Middle frontal gyrus (tissue), 1 donor: ENCODE data around the gene KRTAP2-1.
"Not testable (repeated sequence)": the region's sequence is repeated elsewhere in the genome, so short reads cannot be mapped to it uniquely, and the experiment has no call there.

ENCODE experiments used
- DNase-seq: peaks from one replicate; pipeline ENCODE4 v3.0.0-alpha.2; 2015; ENCODE audit warnings: low spot score; ENCODE audit errors: extremely low spot score

The KRTAP2-1 gene

DNA sequence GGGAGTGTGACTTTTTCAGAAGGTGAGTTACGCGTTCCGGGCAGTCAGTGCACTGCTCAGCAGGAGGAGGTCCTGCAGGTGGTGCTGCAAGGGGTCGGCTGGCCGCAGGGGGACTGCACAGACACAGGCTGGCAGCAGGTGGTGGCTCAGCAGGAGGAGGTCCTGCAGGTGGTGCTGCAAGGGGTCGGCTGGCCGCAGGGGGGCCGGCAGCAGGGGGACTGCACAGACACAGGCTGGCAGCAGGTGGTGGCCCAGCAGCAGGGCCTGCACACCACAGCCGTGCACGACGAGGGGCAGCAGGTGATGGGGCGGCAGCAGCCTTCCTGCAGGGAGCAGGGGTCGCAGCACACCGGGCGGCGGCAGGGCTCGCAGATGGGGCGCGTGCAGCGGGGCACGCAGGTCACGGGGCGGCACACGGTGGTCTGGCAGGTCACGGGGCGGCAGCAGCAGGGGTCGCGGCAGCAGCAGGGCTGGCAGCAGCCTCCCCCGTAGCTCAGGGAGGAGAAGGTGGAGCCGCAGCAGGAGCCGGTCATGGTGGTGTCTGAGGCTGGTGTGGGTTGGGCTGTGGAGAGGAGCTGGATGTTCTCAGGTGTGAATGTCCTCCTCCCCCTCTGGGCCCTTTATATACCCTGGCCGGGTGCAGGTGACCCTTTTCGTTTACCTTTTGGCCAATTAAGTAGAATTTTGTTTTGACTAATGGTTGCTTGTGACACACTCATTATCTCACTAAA, at the start of gene KRTAP2-1:
TSS of gene KRTAP2-1 (minus strand) at position 582 of the 731 bp plus-strand sequence. CDS start at position 533, 49 bp downstream.
- DNase-seq = not testable (repeated sequence)

DNA sequence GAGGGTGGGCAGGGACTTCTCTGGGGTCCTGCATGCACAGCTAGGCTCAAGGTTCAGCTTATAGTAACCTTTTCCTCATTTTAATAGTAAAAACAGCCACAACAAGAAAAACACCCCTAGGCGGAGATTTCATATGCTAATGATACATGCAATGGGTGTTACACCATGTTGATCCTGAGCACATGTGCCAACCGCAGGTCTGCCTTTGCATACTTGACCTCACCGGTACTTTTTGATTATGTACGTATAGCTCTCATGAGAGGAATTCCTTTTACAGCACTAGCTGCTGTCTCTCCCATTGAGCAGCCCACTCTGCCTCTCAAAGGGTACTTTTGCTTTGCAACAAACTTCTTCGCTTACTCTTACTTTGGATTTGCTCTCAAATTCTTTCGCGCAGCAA, 48.9 kb upstream of the KRTAP2-1 start:
- no peak for DNase-seq

- DNase-seq = not testable (repeated sequence)
Observed at GRCh38 chr17:41088760-41089352, 41.7 kb upstream of the KRTAP2-1 start.

- not testable (repeated sequence) for DNase-seq
Observed at GRCh38 chr17:41084100-41084856, 37.2 kb upstream of the KRTAP2-1 start, which contains the start of gene KRTAP4-7. TSS of gene KRTAP4-7 (plus strand) at chr17:41084150. CDS start at chr17:41084207, 57 bp downstream.

- DNase-seq = not testable (repeated sequence)
Observed at GRCh38 chr17:41083427-41083826, 36.3 kb upstream of the KRTAP2-1 start.

DNA sequence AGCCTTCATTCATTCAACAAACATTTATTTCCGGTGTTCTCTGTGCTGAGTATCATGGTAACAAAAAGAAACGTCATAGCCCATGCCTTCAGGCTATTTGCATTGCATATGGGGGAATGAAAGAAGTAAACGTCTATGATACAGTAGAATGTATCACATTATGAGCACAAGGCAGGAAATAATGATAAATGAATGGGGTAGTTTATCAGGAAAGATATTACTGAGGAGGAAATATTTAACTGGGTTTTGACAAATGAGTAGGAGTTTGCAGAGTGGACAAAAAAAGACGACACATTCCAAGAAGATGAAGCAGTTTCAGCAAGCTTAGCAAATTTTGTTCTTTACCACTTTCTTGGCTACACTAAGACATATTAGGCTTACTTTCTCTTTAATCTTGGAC, 35.5 kb upstream of the KRTAP2-1 start:
- no peak for DNase-seq

DNA sequence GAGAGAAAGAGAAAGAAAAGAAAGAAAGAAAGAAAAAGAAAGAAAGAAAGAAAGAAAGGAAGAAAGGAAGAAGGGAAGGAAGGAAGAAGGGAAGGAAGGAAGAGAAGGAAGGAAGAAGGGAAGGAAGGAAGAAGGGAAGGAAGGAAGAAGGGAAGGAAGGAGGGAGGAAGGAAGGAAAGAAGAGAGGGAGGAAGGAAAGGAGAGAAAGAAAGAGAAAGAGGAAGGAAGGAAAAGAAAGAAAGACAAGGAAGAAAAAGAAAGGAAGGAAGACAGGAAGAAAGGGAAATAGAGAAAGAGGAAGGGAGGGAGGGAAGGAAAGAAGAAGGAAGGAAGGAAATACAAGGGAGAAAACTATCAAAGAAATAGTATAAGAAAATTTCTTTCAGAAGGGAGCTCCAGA, 29.7 kb upstream of the KRTAP2-1 start:
- no peak for DNase-seq

DNA sequence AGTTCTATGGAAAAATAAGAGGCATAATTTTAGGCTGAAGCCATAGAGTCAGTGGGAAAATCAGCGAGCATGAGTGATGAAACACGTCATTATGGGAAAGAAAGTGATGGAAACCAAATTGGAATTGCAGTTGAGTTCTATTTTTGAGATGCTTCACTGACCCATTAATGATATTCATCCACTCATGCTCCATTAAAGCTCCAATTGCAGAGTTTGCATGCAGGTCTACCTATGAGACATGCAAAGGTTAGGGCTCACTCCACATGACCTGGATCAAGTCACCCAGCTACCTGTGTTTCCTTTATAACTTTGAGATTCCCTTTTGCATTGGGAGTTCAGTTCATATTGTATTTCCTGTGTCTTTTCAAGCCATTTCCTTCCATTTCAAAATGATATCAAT, 26.6 kb upstream of the KRTAP2-1 start:
- no peak for DNase-seq

GRCh38 chr17:41071606-41072360, 24.7 kb upstream of the KRTAP2-1 start:
- DNase-seq = no peak

DNA sequence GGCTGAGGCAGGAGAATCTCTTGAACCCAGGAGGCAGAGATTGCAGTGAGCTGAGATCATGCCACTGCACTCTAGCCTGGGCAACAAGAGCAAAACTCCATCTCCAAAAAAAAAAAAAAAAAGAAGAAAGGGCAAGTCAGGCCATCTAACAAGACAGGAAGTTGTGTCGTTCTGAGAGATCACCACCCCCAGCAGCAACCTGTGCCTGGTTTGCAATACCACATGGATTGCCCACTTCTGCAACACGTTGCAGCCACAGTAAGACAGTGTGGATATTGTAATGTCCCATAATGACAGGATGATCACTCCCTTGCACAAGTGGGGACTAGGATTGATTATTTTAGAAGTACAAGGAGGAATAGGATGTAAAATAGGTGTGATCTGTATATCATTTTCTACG, 21.9 kb upstream of the KRTAP2-1 start:
- no peak for DNase-seq

DNA sequence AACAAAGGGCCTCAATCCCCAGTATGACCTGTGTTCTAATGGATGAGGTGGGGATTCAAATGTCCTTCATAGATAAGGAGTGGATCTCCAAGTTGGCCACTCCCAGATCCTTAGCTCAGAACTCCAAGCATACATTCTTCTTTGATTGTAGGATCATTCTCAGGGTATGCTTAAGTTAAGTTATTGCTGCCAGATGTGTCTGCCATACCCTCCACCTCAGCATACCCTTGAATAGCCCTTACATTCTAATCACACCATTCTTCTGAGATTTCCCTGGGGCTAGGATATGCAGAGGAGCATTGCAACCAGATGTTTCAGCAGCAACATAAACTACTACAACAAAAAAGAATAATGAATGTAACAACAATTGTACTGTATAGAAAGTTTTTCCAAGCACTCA, 20.2 kb upstream of the KRTAP2-1 start:
- no peak for DNase-seq

DNA sequence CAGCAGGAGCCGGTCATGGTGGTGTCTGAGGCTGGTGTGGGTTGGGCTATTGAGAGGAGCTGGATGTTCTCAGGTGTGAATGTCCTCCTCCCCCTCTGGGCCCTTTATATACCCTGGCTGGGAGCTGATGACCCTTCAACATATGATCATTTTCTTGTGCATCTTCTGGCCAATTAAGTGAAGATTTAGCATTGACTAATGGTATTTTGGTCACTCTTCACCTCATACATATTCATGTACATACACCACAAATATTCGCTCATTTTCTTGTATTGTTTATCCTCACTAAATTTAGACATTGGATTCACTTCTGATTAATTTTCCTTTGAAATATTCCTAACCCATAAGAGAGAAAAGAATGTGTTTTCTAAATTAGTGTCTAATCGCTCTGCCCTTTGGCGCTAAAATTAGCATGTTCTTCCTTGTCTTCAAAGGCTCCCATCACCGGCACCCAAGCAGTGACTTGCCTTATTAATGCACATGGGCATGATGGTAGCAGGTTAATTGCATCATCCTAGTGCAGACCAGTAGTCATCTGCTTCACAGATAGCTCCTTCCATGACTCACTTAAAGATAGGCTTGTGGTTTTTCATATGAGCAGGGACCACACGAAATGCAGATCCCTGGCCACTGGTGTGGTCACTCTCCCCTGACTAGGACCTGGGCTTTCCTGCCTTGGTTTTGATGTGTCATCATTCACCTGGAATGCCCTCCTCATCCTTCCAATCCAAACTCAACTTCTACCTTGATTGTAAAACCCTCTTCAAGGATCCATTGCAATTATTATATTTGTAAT, 18.9 kb upstream of the KRTAP2-1 start, which contains the start of gene KRTAP2-4:
TSS of gene KRTAP2-4 (minus strand) at position 51 of the 796 bp plus-strand sequence. CDS start at position 17, 34 bp downstream.
- DNase-seq = no peak

- not testable (repeated sequence) for DNase-seq
Observed at GRCh38 chr17:41065016-41065689, 18.0 kb upstream of the KRTAP2-1 start.

DNA sequence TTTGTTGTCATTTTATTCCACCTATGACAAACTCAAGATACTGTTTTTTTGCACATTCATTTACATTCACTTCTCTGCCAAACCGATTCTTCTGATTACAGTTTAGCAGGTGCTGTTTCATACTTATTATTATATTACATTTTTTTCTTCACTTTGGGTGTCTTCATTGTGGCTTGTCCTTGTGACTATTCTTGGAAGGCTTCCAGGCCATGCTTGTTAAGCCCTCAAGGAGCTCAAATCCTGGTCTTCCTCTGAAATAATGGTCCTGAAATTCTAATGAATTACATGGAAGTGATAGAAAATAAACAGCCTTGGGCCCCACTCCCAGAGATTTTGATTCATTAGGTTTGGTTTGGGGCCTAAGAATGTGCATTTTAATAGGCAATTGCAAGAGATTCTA, 17.2 kb upstream of the KRTAP2-1 start:
- no peak for DNase-seq

GRCh38 chr17:41063449-41063848, 16.3 kb upstream of the KRTAP2-1 start:
- DNase-seq = no peak

- DNase-seq = no peak
Observed at GRCh38 chr17:41061964-41062363, 14.8 kb upstream of the KRTAP2-1 start.

DNA sequence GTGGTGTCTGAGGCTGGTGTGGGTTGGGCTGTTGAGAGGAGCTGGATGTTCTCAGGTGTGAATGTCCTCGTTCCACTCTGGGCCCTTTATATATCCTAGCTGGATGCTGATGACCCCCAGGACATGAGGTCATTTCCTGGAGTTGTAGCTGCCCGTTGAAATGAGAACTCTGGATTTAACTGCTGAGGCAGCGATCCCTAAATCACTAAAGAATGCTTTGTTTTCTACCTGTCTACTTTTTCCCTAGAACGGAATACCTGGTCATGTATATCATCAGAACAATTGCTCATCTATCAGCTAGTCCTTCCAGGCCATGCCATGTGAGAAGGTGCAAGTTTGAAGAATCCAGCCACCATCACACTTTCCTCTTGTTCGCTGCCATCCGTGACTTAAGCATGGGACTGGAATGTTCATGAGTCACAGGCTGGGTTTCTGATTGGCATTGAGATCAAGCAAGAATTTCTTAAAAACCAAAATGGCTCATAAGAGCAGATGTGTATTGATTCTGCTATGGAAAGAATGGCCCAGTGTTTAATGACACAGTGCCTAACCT, 13.0 kb upstream of the KRTAP2-1 start, which contains the start of gene KRTAP2-3:
TSS of gene KRTAP2-3 (minus strand) at position 63 of the 553 bp plus-strand sequence. CDS start 64 bp downstream, outside the sequence.
- DNase-seq = no peak

- not testable (repeated sequence) for DNase-seq
Observed at GRCh38 chr17:41059276-41060051, 12.3 kb upstream of the KRTAP2-1 start.

GRCh38 chr17:41058741-41059140, 11.6 kb upstream of the KRTAP2-1 start:
- DNase-seq = no peak
